NCI-H2227 (cell line): ENCODE results near the gene TRIM66.

Source experiments
- DNase-seq: peaks from one replicate; lab custom pipeline; 2025; ENCODE audit not compliant: unreplicated experiment; lab: John Stamatoyannopoulos, UW

TRIM66 gene

DNA sequence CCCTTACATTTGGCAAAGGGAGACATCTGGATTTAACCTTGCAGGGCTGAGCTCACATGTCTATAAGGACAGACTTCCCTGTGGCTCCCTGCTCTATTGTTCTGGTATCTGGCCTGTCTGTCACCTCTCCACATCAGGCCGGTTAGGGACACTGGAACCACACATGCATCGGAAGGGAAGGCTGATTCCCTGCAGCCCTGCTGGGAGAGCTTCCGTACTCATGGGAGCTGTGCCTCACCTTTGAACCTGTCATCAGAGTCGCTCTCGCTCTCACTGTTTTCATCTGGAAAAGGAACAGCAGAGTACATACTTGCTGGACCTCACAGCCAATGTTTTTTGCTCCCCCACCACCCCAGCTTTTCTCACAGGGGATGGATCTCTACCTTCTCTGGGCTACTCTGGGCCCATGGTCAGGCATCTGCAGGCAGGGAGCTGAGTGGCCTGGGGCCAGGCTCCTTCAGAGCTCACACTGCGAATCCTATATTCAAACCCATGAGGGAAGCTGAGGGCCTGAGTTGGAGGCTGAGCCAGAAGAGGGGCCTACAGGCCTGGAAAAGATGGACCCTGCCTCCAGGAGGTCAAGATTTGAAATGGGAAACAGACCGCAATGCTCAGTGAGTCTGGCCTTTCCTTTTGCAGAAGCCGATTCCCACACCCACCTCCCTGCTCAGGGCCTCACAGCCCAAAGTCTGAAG is 31.4 kb upstream of the TRIM66 start:
- DNase-seq, result no peak

DNA sequence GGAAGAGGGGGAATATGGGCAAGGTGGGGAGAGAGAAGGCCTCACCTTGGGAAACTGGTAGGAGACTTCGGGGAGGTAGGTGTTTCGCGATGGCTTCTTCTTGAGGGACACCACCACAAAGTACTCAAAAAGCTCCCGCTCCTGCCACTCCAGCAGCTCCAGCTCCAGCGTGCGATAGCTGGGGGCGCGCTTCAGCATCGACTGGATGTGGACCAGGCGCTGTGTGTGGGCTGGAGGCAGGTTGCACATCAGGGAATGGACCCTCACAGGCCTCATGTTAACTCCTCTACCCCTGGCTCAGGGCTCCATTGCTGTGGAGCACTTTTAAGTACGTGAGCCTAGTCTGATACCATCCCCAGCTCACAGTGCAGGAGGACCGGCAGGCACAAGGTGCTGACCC is 30.0 kb upstream of the TRIM66 start:
- no peak for DNase-seq

DNA sequence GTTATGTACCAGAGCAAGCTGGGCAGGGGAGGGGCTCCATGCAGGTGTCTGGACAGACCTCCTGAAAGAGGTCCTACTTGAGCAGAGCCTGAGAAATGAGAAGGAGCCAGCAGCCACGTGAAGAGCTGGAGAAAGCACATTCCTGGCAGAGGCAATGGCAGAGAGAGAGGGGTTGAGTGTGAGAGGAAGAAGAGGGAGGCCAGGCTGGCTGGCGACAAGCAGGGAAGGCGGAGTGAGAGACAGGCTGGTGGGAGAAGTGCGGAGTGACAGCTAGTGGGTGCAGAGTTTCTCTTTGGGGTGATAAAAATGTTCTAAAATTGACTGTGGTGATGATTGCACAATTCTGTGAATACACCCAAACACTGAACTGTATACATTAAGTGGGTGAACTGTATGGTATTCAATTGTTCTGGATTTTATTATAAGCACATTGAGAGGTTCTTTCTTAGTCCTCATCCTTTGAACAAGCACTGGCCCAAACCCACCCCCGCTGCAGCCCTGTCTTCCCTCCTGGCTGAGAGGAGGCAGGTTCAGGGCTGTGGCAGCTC is 29.5 kb upstream of the TRIM66 start:
- DNase-seq, result no peak

GRCh38 chr11:8709777-8710176 is 27.3 kb upstream of the TRIM66 start:
- DNase-seq, result no peak

- no peak for DNase-seq
These were observed 26.7 kb upstream of the TRIM66 start for GRCh38 chr11:8709002-8709672.

- DNase-seq, result no peak
These were observed 25.2 kb upstream of the TRIM66 start for GRCh38 chr11:8707541-8708191.

- no peak for DNase-seq
These were observed 24.4 kb upstream of the TRIM66 start for GRCh38 chr11:8706673-8707432.

DNA sequence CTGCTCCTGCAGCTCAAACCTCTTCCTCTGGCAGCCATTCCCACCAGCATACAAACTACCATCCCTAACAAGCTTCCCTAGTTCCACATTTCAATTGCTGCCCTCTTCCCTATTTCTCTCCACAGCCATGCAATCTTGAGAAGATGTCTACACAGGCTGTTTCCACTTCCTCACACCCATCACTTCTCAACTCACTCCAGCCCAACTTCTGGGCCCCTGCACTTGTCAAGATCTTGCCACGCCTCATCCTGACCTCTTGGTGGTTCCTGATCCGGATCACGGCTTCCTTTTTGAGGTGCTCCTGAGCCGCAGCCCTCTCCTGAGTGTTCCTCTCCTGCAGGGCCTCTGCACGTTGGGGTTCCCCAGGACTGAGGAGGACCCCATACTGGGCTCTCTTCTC is 22.7 kb upstream of the TRIM66 start:
- DNase-seq, result no peak

DNA sequence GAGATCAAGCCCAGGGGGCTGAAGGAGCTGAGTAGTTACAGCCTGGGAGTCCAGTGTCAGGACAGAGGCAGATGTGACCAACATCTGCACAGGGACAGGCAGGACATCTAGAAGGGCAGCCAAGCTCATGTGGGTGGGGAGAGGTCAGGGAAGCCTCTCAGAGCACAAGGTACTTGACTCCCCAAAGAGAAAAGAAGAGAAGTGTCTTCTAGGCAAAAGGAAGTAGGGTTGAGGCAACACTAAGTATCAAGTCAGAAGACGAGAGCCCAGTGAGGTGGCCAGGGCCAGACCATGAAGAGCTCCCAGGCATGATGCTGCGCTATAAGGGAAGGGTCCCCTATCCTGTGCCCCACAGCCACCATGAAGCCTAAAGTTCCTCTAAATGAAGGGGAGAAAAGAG is 21.7 kb upstream of the TRIM66 start:
- DNase-seq, result no peak

DNA sequence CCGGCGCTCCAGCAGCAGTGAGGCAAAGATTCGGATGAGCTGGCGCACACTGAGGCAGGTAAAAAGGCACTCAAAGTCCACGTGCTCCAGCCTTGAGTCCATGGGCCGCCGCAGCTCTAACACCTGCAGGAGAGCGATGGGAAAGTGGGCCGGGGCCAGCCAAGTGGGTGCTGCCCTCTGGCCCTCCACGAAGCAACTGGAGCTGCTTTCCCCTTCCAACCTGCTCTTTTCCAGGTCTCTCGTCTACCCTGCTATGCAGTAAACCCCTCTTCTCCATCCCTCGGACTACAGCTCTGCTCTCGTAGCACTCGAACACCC is 20.1 kb upstream of the TRIM66 start:
- no peak for DNase-seq

- no peak for DNase-seq
These were observed 19.6 kb upstream of the TRIM66 start for GRCh38 chr11:8701891-8702597.

- no peak for DNase-seq
These were observed 17.4 kb upstream of the TRIM66 start for GRCh38 chr11:8699903-8700302.

GRCh38 chr11:8698917-8699441 is 16.5 kb upstream of the TRIM66 start:
- no peak for DNase-seq

DNA sequence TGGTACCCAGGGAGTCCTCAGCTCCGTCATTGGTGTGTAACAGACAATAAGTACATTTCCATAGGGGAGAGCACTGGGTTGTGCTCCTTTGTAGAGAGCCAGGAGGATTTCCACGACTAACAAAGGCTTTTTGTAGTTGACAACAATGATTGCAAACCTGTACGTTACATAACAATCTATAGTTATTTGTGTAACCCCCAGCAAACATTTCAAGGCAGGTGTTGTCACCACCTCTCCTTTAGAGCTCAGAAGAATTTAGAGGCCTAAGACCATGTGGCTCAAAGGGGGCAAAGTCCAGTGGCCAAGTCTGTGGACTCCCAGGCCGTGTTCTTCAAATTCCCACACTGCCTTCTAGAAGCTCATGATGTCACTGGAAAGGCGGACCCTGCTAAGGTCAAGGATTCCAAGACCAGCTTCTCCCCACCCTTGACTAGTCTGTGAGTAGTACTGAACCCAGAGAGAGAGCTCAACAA is 15.9 kb upstream of the TRIM66 start:
- no peak for DNase-seq

- no peak for DNase-seq
These were observed 14.6 kb upstream of the TRIM66 start for GRCh38 chr11:8697054-8697453.

DNA sequence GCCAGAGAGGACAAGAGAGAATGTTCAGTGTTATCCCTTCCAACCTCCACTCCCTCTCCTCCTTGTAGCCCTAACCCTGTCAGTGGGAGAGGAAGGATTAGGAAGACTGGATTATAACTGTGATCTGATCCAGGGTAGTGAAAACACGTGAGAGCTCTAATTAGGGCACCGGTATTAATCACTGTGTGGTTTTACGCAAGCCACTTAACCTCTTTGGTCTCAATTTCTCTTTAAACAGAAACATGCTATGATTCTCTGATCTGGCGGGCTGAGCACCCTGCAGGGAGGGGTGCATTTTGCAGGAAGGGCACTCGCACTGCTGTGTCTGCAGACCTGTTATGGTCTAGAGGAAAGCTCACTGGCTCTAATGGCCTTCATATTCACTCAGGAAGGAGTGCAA is 11.7 kb upstream of the TRIM66 start:
- no peak for DNase-seq

- no peak for DNase-seq
These were observed 11.1 kb upstream of the TRIM66 start for GRCh38 chr11:8693555-8693954.

DNA sequence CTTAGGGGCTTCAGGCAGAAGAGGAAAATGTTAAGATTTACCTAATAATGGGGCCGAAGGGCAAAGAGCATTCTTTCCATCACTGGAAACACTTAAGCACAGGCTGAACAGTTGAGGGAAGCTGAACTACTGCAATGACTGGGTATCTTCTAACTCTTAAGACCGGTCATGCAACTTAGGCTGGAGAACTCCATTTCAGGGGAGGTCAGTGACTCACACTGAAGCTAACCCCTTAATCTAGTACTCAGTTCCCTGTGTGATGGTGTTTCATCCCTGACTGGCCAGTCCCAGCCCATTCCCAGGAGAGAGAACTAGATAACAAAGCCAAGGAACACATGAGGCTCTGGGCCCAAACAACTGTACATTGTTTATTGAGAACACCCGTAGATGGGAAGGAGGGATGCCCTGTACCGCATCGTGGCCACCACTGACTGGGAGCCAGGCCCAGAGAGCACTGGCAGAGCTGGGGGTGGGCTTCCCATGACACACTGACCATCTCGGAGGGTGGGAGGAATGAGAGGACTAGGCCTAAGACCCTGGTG is 10.6 kb upstream of the TRIM66 start:
- no peak for DNase-seq

- no peak for DNase-seq
These were observed 10.0 kb upstream of the TRIM66 start for GRCh38 chr11:8692417-8692816.

- DNase-seq, result no peak
These were observed 9.1 kb upstream of the TRIM66 start for GRCh38 chr11:8691601-8692000.
